Suprapubic skin (tissue), 3 donors: ENCODE data around the gene USP20.

Experiments used
- CTCF ChIP-seq, 2 donors: fragments of 200-600 bp in 1 of 2; fragments of 450-650 bp in 1 of 2; sonication (generic) in 1 of 2; IDR thresholded peaks; one replicate each; pipeline ENCODE4 v1.5.1; 2016 to 2019; ENCODE audit warnings: antibody characterized with exemption in 2 of 2, mild to moderate bottlenecking in 1 of 2, moderate library complexity in 1 of 2
- POLR2AphosphoS5 ChIP-seq, 3 donors: sonication (generic); formaldehyde crosslinking; IDR thresholded peaks; one replicate each; pipeline ENCODE4 v1.6.1; 2017; ENCODE audit warnings: antibody characterized with exemption in 3 of 3

GRCh38 chr9:129921905-129922304 is 86.6 kb downstream of the USP20 start:
- TF ChIP-seq CTCF (IDR thresholded peaks at IDR 0.05): no peak
- TF ChIP-seq POLR2AphosphoS5 (IDR thresholded peaks at IDR 0.05): no peak
